Transverse colon (tissue), 4 donors: Measurements from ENCODE around the gene AJUBA.

Source experiments
- CTCF ChIP-seq, 5 experiments: fragments of 200-600 bp in 3 of 5; fragments of 450-650 bp in 2 of 5; sonication (generic) in 3 of 5; IDR thresholded peaks; 1 replicate in 2 of 5; 2 replicates in 3 of 5; pipeline ENCODE4 v1.5.1; 2016 to 2017; ENCODE audit warnings: antibody characterized with exemption in 5 of 5, inconsistent platforms in 3 of 5, mild to moderate bottlenecking in 2 of 5, moderate library complexity in 1 of 5
- EP300 ChIP-seq: sonication (generic); formaldehyde crosslinking; IDR thresholded peaks from one replicate; pipeline ENCODE4 v1.6.1; 2017; ENCODE audit warnings: antibody characterized with exemption, low read depth
- POLR2A ChIP-seq: fragments of 450-650 bp; IDR thresholded peaks from one replicate; pipeline ENCODE4 v1.6.1; 2016; ENCODE audit warnings: antibody characterized with exemption, mild to moderate bottlenecking, moderate library complexity
- POLR2AphosphoS5 ChIP-seq, 3 donors: sonication (generic); formaldehyde crosslinking; IDR thresholded peaks; one replicate each; pipeline ENCODE4 v1.6.1; 2016; ENCODE audit warnings: antibody characterized with exemption in 3 of 3

GRCh38 chr14:23009483-23009938, 27.2 kb upstream of the AJUBA start:
- TF ChIP-seq POLR2A (no peak), CTCF (IDR thresholded peaks at IDR 0.05) (no peak), POLR2AphosphoS5 (IDR thresholded peaks at IDR 0.05) (no peak), EP300 (no peak)
